GM19468 (cell line): ENCODE data around the gene PTBP2.

Experiments used
- ATAC-seq: cut with Tn5 transposase; IDR thresholded peaks from one replicate; pipeline ENCODE4 v1.9.1; 2021; ENCODE audit warnings: mild to moderate bottlenecking, moderate library complexity, moderate number of reproducible peaks; ENCODE audit not compliant: unreplicated experiment; ENCODE audit errors: extremely low read depth

Gene PTBP2

GRCh38 chr1:96804648-96805047, 83.1 kb downstream of the PTBP2 start:
- no peak for ATAC-seq

- ATAC-seq, result no peak
These were observed 86.6 kb downstream of the PTBP2 start for GRCh38 chr1:96808191-96808590.

DNA sequence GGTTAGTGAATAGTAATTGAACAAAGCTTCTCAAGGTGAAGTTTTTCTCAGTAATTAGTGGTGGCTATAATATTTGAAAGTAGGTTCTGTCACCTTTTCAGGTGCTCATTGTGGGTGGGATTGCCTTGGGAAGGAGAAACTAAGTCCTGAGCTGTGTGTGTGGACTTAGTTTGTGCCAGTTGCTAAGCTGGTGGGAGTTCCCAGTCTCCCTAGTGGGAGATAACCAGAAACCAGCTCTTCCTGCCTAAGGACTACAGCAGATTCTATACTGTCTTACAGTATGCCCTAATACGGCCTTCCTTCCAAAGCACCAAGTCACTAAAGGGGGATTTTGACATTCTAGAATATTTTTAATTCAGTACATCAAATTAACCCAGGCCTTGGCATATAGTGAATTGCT, 94.3 kb downstream of the PTBP2 start:
- ATAC-seq, result no peak

- ATAC-seq, result no peak
These were observed 98.5 kb downstream of the PTBP2 start for GRCh38 chr1:96820107-96820506.

GRCh38 chr1:96820671-96821070, 99.1 kb downstream of the PTBP2 start:
- ATAC-seq, result no peak

DNA sequence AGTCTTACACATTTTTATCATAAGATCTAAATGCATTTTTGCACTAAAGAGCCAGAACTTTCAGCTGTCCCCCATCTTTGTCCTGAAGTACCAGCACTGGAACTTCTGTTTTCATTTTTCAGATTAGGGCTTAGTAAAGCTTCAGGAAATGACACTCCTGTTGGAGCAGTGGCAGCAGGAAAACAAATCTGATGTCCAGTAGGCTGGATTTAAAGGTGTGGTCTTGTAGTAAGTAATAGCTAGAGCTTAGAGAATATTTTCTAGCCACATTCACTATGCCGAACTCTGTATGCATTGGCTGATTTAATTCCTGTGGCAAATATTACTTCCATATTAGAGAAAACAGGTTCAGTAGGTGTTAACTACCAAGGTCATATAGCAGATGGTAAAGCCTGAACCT, 103.6 kb downstream of the PTBP2 start:
- no peak for ATAC-seq

DNA sequence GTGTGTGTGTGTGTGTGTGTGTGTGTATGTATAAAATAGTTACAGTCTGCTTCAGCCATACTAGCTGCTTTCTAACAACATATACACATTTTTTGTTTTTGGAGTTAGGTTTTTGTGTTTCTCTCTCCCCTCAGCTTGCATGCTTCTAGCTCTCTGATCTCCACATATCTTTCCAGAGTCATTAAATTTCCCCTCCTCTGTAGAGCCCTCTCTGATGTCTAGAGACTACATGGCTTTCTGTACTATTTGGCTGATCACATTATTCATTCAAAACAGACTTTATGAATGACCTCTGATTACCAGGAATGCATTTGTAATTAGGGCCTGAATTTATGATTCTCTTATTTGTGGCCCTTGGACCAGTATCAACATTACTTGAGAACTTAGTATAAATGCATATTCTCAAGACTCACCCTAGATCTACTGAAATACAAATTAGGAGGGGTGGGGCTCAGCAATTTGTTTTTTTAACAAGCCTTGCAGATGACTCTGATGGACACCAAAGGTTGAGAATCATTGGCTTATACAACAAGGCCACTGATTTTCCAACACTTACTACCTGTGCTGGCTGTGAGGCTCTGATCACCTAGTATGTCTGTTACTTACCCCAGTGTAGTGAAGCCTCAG, 104.5 kb downstream of the PTBP2 start:
- ATAC-seq, result no peak

DNA sequence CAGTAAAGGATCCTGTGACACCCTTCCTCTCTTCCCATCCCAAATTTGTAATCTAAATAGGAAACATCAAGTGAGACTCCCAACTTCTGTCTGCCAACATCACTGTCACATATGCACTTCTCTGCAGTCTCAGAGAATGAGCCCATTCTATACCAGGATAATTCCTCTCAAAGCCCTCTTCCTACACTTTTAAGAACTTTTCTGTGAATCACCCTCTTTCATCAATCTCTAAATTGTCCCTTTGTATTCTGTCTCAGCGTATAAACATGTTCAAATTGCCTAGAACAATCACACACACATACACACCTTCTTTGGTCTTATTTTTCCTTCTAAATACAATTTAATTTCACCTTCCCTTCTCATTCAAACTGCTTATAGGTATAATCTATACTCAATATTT, 111.8 kb downstream of the PTBP2 start:
- no peak for ATAC-seq

- ATAC-seq, result no peak
These were observed 113.4 kb downstream of the PTBP2 start for GRCh38 chr1:96834986-96835385.

DNA sequence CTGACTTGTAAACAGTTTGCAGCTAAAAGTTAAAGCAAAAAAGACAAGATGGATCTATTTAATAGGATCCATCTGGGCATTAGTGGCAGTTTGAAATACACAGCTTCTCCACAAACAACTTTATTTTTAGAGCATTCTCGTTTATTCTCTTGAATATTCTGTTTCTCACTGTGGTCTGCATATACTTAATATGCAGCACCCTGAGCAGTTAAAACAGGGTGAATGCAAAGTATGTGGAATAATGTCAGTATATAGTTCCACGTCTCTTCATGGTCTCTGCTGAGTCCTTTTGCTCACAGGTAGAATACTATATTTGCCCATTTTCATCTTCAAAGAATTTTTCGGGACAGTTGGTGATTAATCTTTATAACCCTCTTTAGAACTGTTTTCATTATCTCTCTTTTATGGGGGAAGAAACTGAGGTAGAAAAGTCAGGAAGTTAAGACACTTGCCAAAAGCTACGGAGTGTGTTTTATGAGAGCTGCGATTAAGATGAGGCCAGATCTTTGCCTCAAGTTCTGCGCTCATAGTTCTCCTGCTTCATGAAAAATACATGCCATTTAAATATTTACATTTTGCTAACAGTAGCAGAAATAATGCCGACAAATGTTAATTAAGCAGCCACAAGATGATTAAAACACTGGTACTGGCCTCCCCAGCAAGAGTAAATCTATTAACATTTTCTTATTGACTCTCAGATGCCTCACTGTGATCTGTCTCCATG, 115.6 kb downstream of the PTBP2 start:
- ATAC-seq, result no peak

- no peak for ATAC-seq
These were observed 116.2 kb downstream of the PTBP2 start for GRCh38 chr1:96837781-96838216.

GRCh38 chr1:96840396-96840795, 118.8 kb downstream of the PTBP2 start:
- ATAC-seq, result no peak

DNA sequence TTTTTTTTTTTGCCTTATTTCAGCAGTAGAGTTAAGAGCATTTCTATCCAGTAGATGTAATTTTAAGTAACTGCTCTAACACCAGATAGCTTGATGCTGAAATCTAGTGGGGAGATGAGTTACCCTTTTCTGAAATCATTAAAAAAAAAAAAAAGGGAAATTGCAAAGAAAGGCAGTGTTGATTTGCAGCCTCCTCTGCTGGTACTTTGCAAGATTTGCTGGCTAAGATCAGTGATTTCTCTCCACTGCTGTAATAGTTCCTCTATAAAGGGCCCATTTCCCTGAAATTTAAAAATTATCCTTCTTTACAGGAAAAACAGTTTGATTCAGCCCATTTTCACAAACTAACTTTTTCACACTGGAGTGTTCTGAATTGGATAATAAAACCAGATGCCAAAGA, 120.6 kb downstream of the PTBP2 start:
- ATAC-seq, result no peak

DNA sequence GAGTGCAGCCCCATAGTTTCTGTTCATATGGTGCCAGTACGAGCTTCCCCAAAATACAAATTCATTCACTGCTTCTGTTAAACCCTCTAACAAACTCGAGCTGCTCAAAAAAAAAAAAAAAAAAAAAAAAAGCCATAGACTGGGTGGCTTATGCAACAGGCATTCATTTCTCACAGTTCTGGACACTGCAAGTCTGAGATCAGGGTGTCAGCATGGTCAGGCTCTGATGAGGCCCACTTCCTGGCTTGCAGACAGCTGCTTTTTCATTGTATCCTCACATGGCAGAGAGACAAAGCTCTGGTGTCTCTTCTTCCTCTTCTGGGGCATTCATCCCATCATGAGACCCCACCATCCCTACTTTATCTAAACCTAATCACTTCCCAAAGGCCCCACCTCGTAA, 121.6 kb downstream of the PTBP2 start:
- no peak for ATAC-seq

DNA sequence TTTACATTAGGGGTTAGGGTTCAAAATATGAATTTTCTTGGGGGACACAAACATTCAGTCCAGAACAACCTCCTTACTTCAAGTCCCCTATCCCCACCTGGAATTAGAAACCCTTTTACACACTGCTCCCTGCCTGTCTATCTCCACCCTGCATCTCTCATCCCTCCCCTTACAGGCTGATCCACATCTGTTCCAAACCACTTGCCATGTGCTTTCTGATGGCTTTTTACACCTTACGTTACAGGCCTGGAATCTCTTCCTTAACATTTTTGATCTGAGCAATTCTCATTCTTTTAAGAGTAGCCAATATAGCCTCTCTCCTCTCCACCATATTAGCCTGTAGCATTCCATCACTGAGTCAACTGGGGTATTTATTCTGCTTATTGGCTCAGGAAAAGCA, 122.0 kb downstream of the PTBP2 start:
- ATAC-seq, result no peak

DNA sequence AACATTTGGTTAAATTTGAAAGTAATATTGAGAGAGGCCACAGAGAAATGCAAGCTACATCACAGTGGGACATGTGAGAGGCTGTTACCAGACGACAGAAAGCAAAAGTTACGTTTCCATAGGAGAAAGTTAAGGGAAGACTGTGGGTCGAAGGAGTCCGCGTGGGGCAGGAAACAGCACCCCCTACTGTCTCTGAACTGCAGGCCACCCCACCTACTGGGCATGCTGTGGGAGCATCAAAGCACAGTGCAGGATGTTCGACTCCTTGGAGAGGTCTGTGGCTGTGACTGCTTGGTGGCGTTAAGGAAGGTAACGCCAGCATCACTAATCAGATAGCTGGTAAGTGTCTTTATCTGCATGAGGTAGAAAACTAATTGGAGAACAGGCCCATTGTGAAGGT, 123.9 kb downstream of the PTBP2 start:
- no peak for ATAC-seq

GRCh38 chr1:96861836-96862235, 140.3 kb downstream of the PTBP2 start:
- ATAC-seq, result no peak

- no peak for ATAC-seq
These were observed 141.9 kb downstream of the PTBP2 start for GRCh38 chr1:96863449-96863848.
